ENCODE data around the gene RIN3.

The RIN3 gene

GRCh38 chr14:92646952-92647796, 133.6 kb downstream of the RIN3 start:
- Mint-ChIP-seq H3K9me3 (peaks cover 2% of the 10 kb centered on the region), H3K36me3 (ENCODE audit: low read depth) (peaks cover 4% of the 10 kb centered on the region), H3K27me3 (ENCODE audit: low read depth) (no peaks in the 10 kb centered on the region), H3K27ac (peak overlapping the region; percentile 23 to 88 (median 82)), H3K4me3 (no peak overlapping the region), H3K4me1 (peaks cover 11% of the 10 kb centered on the region)
- no peak for TF ChIP-seq CTCF (IDR thresholded peaks at IDR 0.05; ENCODE audit: unreplicated experiment in 3 of 3)

GRCh38 chr14:92647797-92648279, 134.3 kb downstream of the RIN3 start:
- Mint-ChIP-seq H3K27me3 (ENCODE audit: low read depth) (no peaks in the 10 kb centered on the region), H3K36me3 (ENCODE audit: low read depth) (peaks cover 4% of the 10 kb centered on the region), H3K4me1 (peaks cover 11% of the 10 kb centered on the region), H3K9me3 (peaks cover 2% of the 10 kb centered on the region), H3K27ac (peak overlapping the region in 1 of 3 experiments; percentile 88), H3K4me3 (no peak overlapping the region)
- TF ChIP-seq CTCF (IDR thresholded peaks at IDR 0.05; ENCODE audit: unreplicated experiment in 3 of 3), result no peak

GRCh38 chr14:92649066-92649465, 135.5 kb downstream of the RIN3 start:
- H3K4me1 Mint-ChIP-seq, result peaks cover 11% of the 10 kb centered on the region
- peaks cover 2% of the 10 kb centered on the region for H3K9me3 Mint-ChIP-seq
- TF ChIP-seq CTCF (IDR thresholded peaks at IDR 0.05; ENCODE audit: unreplicated experiment in 3 of 3), result no peak
- H3K36me3 Mint-ChIP-seq (ENCODE audit: low read depth), result peaks cover 4% of the 10 kb centered on the region
- no peak overlapping the region for H3K4me3 Mint-ChIP-seq
- H3K27ac Mint-ChIP-seq, result no peak overlapping the region
- H3K27me3 Mint-ChIP-seq (ENCODE audit: low read depth), result no peaks in the 10 kb centered on the region

GRCh38 chr14:92649934-92650545, 136.5 kb downstream of the RIN3 start:
- TF ChIP-seq CTCF (IDR thresholded peaks at IDR 0.05; ENCODE audit: unreplicated experiment in 3 of 3), result no peak
- H3K27me3 Mint-ChIP-seq (ENCODE audit: low read depth), result no peaks in the 10 kb centered on the region
- H3K9me3 Mint-ChIP-seq, result peaks cover 2% of the 10 kb centered on the region
- peaks cover 11% of the 10 kb centered on the region for H3K4me1 Mint-ChIP-seq
- H3K36me3 Mint-ChIP-seq (ENCODE audit: low read depth), result no peaks in the 10 kb centered on the region
- H3K27ac Mint-ChIP-seq, result no peak overlapping the region
- no peak overlapping the region for H3K4me3 Mint-ChIP-seq

GRCh38 chr14:92650581-92651105, 137.1 kb downstream of the RIN3 start:
- H3K4me1 Mint-ChIP-seq, result peaks cover 11% of the 10 kb centered on the region

More at GRCh38 chr14:92650581-92651105, 137.1 kb downstream of the RIN3 start:
- Mint-ChIP-seq H3K27ac (no peak overlapping the region), H3K36me3 (ENCODE audit: low read depth) (no peaks in the 10 kb centered on the region), H3K9me3 (peaks cover 2% of the 10 kb centered on the region), H3K4me3 (no peak overlapping the region), H3K27me3 (ENCODE audit: low read depth) (no peaks in the 10 kb centered on the region)
- TF ChIP-seq CTCF (IDR thresholded peaks at IDR 0.05; ENCODE audit: unreplicated experiment in 3 of 3), result no peak

Measured in nephron (organoid).